Measurements from ENCODE around the gene CDK11A.

The CDK11A gene

DNA sequence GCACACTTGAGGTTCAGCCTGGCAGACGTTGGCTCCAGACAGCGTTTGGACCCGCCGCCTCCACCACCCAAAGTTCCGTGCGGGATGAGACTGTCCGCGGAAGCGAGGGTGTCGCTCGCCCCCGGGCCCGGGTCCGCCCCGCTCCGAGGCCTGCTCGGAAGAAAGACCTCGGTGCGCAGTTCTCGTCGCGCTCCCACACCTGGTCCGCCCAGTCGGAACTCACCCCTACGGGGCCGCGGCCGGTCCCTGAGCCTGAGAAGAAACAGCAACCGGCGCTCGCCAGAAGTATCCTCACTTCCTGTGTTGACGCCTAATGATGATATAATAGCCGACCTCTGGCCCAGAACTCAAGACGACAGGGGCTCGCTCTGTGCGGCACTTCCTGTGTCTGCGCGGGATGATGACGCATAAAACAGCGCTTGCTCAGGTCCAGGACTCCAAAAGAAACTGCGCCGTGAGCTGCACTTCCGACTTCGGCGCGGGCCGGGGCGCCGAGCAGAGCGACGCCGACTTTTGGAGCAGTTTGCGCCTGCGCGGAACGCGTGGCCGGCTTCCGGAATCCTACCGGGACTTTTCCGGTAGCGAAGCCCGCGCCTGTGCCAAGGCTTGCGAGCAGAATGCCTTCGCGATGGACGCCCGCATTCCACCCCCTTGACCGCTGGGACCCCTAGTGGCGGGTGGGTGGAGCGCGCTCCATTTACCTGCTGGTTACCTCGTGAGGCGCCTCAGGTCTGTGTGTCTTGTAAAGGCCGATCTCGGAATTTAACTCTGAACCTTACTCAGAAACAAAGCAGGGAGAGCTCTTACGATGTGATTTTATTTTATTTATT is at the start of gene CDK11A:
Gene CDK11A, minus strand, starts transcription at position 323 of the 830 bp plus-strand sequence. CDS start 1,539 bp downstream, outside the sequence.
- DNase-seq (ENCODE audit: low spot score): peak; percentile 85

DNA sequence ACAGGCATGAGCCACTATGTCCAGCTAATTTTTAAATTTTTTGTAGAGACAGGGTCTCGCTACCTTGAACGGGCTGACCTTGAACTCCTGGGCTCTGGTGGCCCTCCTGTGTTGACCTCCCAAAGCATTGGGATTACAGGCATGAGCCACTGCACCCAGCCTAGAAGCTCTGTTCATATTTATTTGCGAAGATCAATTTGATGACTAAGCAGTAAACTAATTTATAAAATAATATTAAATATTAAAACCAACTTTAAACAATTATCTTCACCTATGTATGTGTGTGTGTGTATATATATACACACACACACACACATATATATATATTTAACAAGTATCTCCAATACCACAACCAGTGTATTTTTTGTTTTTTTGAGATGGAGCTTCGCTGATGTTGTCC is 49.7 kb upstream of the CDK11A start:
- no peak for DNase-seq (ENCODE audit: low spot score)

DNA sequence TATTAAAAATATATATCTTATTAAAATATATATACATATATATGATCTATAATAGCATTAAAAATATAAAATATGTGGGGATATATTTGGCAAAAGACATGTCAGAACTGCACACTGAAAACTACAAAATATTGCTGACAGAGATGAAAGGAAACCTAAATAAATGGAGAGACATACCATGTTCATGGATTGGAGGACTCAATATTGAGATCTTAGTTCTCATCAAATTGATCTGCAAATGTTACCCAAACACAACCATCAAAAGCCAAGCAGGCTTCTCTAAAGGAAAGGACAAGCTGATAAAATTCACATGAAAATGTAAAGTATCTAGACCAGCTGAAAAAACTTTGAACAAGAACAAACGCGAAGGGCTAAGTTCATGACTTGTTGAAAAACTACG is 46.9 kb upstream of the CDK11A start:
- DNase-seq (ENCODE audit: low spot score): no peak

DNA sequence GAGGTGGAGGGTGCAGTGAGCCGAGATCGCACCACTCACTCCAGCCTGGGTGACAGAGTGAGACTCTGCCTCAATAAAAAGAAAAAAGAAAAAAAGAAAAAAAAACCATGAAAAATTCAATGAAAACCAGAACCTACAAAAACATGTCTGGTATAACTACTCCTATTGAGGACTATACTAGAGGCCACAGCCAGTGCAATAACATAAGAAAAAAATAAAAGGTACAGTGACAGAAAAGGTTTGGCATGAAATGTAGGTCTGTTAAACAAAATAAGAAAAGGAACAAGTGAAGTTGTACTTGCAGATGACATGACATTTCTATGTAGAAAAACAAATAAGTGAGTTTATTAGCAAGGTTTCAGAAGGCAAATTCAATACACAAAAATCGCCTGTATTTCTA is 45.9 kb upstream of the CDK11A start:
- DNase-seq (ENCODE audit: low spot score): no peak

DNA sequence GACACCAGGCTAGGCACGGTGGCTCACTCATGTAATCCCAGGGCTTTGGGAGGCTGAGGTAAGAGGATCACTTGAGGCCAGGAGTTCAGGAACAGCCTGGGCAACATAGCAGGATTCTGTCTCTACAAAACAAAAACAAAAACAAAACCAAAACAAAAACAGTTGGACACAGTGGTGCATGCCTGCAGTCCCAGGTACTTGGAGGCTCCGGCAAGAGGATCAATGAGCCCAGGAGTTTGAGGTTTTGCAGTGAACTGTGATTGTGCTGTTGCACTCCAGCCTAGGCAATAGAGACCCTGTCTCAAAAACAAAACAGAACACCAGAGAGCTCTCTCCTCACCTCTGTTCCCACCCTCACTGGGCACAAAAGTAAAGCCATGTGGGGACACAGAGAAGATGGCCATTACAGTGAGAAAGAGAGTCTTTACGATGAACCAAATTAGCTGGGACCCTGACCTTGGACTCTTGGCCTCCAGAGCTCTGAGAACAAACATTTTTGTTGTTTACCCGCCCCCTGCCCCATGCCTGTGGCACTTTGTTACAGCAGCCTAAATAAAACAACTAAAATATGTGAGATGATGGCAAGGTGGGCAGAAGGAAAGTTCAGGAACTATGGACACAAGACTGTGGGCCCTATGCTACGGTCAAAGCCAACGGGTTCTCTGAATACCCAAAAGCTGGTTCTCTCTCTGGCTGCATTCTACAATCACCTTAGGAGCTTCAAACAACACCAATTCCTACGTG is 44.3 kb upstream of the CDK11A start:
- no peak for DNase-seq (ENCODE audit: low spot score)

DNA sequence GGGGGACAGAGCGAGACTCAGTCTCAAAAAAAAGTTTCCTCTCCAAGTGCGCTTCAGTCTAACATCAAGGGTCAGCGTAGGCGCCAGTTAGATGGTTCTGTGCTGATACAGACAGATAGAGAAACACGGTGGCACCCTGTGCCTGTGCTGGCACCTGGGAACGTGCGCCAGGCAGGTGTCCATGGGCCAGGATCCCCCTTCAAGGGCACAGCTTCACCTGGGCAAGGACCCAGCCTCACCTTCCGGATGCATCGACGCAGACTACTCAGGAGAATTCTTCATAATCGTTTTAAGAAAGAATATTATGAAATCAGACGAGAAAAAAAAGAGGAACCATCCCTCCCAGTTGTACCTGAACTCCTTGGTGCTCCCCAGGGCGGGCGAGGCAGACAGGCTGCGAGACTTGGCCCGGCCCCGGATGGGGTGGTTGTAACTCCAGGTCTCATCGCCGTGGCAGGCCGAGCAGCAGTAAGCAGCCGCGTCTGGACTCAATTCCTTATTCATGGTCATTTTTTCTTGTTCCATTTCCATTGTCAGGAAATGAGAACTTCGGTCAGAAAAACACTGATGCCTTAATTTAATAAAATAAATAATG is 40.8 kb upstream of the CDK11A start:
- DNase-seq (ENCODE audit: low spot score): no peak

DNA sequence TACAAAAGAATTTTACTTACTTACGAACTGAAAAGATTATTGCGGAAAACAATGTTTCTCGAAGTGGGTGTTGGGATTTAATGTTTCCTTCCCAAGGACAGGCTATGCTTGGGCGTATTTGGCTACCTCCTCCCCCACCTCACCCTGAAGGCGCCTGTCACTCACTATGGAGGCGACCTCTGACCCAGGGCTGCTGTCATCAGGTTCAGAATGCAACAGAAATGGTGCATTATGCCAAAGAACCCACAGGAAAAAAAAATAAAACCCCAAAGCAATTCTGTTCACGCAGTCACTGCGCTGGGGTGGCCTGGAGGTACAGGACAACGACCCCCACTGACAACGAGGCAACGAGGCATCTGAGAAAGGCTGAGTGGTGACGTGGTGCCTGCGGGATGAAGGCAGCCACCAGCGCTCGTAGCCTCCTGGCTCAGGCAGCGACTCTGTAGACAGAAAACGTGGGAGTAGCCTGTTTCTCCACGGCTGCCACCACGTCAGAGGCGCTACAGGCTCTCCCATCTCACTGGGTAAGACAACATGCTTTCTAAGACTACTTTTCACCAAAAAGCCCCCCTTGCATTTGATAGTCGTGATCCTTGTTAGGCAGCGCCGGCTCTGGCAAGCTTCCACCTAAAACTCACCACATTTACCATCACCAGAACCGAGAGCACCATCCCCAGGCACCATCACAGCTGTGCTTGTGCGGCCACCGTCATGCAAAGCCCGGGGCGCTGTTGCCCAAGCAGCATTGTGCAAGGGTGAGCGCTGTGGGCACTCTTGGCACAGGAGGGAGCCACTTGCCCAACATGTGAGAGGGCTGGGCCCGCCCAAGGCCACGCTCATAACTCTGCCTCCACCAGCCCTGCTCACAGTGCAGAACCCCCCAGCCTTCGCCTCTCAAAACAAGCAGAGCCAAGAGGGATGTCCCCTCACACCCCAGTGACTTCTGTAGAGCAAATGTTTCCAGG is 39.8 kb upstream of the CDK11A start:
- no peak for DNase-seq (ENCODE audit: low spot score)

DNA sequence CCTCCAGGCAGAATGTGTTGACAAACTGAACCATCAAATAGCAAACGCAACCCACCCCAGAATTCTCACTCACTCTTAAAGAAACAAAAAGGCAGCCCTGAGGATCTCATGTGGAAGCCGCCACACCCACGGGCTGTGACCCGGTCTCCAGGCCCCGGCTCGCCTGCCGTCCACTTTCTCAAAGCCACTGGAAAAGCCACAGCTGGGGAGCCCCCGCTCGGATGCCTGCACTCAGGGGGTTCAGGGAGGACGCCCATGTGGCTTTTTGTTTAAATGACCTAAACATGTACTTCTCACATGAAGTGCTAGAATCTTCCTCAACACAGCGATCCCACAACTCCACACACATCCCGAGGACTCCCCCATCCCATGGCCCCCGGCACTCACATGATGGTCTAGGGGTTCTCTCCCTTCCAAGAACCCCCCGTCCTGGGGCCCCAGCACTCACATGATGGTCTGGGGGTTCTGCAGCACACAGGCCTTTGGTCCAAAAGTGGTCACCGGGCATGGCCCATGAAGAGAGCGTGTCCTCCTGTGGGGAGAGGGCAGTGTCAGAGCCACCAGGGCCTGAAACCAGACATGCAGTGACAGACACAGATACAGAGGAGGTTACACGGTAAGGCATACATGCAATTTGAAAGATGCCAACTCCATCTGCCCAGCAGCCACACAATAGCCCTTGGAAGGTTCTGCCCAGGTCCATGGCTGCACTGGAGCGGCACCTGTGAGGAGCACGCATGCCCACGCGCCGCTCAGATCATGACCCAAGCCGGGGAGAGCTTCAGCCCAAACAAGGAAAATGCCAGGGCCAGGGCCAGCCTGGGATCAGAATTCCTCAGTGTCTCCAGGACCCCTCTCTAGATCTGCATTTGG is 37.6 kb upstream of the CDK11A start:
- no peak for DNase-seq (ENCODE audit: low spot score)

DNA sequence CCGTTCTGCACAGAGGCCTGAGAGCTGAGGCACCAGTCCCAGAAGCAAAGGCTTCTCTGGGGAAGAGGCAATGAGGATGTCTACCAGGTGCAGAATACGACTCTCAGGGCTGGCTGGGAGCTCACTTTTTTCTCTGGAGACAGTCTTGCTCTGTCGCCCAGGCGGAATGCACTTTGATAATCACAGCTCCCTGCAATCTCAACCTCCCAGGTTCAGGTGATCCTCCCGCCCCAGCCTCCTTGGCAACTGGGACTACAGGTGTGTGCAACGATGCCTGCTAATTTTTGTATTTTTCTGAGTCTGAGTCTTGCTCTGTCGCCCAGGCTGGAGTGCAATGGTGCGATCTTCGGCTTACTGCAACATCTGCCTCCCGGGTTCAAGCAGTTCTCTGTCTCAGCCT is 36.6 kb upstream of the CDK11A start:
- DNase-seq (ENCODE audit: low spot score): no peak

DNA sequence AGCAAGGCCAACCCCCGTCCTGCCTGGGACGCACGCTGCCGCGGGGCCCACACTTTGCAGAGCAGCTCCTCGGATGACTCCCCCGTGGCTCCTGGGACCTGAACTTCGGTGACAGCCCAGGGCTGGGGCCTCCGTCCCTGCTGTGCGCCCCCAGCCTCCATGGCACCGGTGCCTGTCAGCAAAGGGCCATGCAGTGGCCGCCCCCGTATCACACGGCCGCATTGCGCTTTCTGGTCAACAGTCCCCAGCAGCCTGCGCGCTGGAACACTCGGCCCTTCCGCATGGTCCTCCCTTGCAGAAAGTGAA is 36.1 kb upstream of the CDK11A start:
- no peak for DNase-seq (ENCODE audit: low spot score)

DNA sequence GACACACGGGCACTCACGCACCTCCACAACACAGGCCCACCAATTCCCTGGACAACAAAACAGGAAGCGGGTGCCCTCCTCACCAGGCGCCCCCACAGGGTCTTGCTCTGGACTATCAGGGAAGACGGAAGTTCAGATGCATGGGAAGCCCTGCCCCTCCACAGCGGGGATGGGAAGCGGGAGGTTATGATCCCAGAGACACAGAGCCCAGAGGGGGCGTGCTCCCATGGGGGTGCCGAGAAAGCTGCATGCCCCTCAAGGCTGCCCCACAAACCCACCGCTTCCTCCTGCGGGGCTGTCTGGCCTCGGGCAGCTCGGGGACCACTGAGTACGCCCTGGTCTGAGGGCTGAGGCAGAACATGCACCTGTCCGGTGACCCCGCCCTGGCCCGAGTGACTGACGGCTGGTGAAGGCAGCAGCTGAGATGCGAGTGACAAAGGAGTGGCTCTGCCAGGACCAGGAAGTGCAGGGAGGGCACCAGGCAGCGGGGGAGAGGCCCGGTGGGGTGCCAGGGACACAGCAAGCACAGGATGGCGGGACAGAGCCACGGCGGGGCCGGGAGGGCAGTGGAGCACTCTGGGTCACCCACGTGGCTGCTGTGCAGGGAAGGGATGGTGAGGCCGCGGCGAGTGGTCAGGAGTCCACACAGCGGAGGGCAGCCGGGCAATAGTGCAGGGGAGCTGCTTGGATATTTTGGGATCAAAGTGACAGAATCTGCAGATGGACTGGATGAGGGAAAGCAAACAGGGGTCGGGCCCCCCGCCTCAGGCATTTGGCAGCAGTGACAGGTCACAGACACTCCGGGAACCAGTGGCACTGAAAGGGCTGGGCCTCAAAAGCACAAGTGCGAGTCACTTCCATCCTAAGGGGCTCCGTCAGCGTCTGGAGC is 35.5 kb upstream of the CDK11A start:
- no peak for DNase-seq (ENCODE audit: low spot score)

DNA sequence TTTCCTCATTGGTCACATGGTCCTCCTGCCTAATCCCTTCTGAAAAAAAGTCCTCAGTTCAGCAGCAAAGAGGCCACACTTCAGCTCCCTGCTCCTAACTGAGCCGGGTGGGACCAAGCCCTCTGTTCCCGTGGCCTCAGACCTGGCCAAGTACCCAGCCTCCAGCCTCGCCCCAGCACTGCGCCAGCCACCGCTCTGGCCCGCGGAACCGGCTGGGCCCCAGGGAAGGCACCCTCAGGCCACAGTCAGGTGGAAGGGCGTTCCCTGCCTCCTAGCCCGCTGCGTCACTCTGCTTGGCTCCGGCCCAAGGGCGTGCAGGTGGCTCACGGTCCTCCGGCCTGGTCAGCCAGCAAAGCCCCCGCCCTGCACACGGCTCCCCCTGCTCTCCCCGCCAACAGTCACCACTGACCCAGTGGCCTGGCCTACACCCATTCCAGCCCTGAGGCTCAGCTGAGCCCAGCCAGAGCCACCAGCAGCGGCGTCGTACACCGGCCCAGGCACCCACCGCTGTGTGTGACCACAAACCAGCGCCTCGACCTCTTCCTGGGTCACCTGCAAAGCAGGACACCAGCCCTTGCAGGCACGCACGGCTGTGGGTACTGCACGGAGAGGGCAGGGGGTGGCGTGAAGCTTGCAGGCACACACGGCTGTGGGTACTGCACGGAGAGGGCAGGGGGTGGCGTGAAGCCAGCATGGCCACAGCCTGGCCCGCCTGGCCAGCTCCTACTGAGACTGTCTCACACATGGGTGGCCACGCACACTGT is 34.7 kb upstream of the CDK11A start:
- no peak for DNase-seq (ENCODE audit: low spot score)

DNA sequence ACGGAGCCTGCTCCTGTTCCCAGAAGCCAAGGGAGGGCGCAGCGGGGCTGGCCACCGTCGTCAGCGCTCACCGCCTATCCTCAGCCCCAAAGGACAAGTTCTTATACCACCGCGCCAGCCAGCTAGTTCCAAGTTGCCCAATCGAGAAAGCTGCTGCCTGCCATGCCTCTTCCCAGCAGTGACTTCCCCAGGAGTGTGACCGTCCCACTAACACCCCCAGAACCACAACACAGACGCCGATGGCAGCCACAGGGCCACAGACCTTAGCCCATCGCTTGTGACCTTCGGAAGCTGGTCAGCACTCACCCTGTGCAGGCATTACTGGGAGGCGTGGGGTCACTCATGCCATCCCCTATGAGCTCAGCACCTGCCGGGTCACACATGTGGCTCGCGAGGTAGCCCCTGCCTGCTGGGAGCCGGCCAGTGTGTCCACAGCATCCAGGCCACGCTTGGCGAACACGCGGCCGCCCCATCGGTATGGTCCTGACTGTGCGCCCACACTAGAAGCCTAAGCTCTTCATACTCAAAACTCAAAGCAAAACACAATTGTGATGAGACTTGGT is 34.0 kb upstream of the CDK11A start:
- no peak for DNase-seq (ENCODE audit: low spot score)

DNA sequence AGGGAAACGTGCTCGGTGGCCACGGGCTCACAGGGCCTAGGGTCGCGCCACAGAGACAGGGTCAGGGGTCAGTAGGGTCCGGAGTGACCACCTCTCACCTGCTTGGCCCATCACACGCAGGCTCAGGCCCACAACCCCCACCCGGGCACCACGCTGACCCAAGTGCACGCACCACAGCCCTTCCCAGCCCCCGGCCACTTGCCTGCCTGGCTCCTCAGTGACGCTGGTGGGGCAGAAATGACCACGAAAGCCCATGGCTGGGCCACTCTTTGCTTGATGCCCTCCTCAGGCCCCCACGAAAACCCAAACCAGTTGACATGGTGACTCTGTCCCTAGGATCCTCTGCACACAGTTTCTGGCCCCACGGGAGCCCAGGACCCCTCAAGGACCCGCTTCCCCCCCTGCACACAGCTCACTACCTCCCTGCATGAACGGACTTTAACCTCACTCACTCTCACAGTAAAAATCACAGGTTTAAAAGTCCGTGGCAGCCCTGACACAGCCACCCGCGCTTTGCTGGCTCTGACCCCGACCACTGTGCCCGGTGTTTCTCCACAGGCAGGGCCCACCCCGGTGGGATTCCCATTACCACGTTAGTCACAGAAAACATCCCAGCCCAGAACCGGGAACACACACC is 33.4 kb upstream of the CDK11A start:
- DNase-seq (ENCODE audit: low spot score): no peak

DNA sequence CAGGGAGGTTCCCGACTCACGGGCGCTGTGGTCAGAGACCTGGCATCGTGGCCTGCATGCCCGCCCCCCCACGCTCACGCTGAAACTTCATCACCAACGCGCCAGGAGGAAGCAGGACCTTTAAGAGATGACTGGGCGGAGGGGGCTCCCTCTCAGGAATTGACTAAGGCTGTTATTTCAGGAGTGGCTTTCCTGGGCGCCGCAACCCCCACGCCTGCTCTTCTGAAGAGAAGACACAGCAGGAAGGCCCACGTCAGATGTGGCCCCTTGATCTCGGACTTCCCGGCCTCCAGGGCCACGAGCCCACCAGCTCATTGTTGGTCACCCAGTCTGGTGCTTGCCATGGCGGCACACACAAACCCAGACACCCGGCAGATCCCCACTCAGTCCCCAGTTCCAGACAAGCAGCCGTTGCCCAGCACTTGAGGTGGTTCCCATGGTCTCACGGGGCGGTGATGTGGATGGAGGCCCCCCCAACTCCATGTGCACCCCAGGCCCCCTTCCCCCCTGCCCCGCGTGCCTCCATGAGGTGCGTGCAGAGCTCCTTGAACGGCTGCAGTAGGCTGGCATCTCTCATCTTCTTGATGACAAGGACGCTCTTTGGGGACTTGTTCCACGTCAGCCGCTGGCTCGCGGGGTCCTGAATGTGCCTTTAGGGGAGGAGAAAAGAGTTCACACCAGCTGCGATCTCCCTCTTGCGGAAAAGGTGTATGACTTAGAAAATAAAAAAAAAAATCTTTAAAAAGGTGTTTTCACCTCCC is 32.7 kb upstream of the CDK11A start:
- DNase-seq (ENCODE audit: low spot score): no peak

DNA sequence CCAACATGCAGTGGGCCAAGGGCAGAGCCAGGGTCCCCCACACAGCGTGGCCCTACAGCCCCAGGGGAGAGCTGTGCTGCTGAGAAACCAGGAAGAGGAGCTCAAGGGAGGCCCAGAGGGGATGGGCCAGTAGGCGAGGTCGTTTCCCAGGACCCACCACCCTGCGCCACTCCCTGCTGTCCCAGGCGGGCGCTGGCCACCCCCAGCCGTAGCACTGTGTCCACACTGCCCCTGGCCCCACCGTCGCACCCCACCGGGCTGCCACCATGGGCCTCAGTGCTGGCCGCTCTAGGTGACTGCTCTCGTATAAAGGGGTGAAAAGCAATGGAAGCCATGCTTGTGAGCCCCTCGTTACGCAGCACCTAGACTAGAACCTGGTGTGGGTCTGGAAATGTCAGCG is 31.7 kb upstream of the CDK11A start:
- DNase-seq (ENCODE audit: low spot score): no peak

DNA sequence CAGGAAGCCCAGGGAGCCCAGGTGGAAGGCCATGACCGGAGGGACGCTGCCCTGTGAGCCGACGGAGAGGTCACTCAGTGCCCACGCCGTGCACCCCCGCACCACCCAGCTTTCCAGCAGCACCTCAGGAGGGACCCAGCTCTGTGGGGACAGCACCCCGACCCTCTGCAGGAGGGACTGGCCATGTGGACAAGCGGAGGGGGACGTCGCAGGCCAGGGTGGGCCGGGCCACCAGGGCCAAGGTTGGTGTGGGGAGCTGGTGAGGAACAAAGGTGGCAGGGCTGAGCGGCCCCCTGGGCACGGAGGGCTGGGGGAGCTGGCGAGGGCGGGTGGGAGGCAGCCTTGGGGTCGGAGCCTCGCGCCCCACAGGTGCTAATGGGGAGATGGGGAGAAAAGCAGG is 31.3 kb upstream of the CDK11A start:
- DNase-seq (ENCODE audit: low spot score): no peak
